Measurements from ENCODE around the gene UBE3D. TPM values are rescaled to one million over a fixed set of nuclear protein-coding genes. Genes with fewer than 3 reads are reported as not detected.

UBE3D gene
- total RNA-seq, 2 donors from 2014 or later = 9.3 to 11.5 TPM

DNA sequence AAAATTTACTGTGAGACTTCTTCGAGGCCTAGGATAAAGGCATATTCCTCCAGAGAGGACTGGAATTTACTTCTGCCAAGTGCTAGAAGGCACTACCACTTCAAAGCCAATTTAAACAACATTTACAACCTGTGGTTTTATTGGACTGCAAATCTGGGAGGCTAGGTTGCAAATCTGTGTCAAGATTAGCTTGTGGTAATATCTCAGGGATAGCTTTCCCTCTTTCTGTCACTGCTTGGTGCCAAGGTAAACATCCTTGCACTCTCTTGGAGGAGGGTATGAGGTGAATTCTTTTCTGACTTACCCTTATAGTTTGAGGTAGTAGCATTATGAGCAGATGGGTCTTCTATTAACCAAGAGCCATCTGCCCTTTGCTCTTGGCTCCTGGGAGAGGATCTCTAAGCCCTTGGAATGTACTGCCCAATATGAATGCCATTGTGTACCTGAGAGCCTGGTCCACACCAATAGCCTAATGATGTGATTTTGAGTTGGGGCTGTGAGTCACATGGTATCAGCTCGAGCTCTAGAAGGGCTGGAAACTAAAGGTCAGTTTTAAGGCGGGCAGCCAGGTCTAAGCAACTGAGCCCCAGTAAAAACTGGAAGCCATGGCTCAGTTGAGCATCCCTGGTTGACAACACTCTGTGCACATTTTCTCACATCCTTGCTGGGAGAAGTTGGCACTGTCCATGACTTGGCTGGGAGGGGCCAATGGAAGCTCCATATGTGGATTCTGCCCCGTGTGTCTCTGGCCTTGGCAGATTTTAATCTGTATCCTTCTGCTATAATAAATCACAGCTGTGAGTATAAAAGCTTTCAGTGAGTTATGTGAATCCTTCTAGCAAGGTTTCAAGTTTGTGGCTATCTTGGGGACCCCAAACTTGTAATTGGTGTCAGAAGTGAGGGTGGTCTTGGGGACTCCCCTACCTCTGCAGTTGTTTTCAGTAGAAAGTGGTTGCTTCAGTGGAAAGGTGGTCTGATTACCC, 188.1 kb downstream of the UBE3D start:
- 51 to 57% methylated on average over 2 to 4 of the region's 4 CpGs for WGBS, 2 donors
- H3K9me3 ChIP-seq = no peaks in the 10 kb centered on the region
- H3K36me3 ChIP-seq (replicated peaks in 1 of 2; ENCODE audit: insufficient read depth in 1 of 2, low read depth in 2 of 2) = no peaks in the 10 kb centered on the region
- H3K4me3 ChIP-seq = no peak overlapping the region
- TF ChIP-seq, protein P1, sequence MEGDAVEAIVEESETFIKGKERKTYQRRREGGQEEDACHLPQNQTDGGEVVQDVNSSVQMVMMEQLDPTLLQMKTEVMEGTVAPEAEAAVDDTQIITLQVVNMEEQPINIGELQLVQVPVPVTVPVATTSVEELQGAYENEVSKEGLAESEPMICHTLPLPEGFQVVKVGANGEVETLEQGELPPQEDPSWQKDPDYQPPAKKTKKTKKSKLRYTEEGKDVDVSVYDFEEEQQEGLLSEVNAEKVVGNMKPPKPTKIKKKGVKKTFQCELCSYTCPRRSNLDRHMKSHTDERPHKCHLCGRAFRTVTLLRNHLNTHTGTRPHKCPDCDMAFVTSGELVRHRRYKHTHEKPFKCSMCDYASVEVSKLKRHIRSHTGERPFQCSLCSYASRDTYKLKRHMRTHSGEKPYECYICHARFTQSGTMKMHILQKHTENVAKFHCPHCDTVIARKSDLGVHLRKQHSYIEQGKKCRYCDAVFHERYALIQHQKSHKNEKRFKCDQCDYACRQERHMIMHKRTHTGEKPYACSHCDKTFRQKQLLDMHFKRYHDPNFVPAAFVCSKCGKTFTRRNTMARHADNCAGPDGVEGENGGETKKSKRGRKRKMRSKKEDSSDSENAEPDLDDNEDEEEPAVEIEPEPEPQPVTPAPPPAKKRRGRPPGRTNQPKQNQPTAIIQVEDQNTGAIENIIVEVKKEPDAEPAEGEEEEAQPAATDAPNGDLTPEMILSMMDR (IDR thresholded peaks at IDR 0.05) = no peak
- TF ChIP-seq POLR2A (IDR thresholded peaks at IDR 0.05) = no peak
- intact Hi-C loops (cut with DNase I) = no loop called here
- no peaks in the 10 kb centered on the region for H3K27me3 ChIP-seq
- ATAC-seq (no peak), DNase-seq (no peak)
- H3K4me1 ChIP-seq = no peaks in the 10 kb centered on the region
- no peak overlapping the region for H3K27ac ChIP-seq

DNA sequence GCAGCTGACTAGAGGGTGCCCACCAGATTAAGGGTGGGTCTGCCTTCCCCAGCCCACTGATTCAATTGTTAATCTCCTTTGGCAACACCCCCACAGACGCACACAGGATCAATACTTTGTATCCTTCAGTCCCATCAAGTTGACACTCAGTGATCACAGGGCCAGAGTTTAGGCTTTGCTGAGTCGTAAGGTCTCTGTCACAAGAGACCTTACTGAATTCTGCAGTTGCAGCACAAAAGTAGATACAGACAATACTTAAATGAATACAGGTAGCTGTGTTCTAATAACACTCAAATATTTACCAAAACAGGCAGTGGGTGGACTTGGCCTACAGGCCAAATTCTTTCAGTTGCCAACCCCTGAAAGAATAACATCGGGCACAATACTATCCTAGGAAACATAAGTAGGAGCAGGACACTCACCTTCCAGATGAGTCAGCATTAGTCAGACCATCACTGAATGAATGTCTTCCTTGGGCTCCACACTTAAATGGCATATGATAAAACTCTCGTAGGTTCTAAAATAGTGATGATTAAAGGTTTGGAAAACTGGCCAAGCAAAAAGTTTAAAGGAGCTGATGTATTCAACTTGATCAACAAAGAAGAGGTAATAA, 190.0 kb downstream of the UBE3D start:
- no peaks in the 10 kb centered on the region for H3K4me1 ChIP-seq
- H3K36me3 ChIP-seq (replicated peaks in 1 of 2; ENCODE audit: insufficient read depth in 1 of 2, low read depth in 2 of 2) = no peaks in the 10 kb centered on the region
- intact Hi-C loops (cut with DNase I) = no loop called here
- TF ChIP-seq POLR2A (IDR thresholded peaks at IDR 0.05) = no peak
- TF ChIP-seq, protein P1 (IDR thresholded peaks at IDR 0.05) = no peak
- DNase-seq = no peak
- no peak overlapping the region for H3K4me3 ChIP-seq
- 74% methylated on average over 4 of the region's 4 CpGs for WGBS, 2 donors
- H3K27me3 ChIP-seq = no peaks in the 10 kb centered on the region
- no peaks in the 10 kb centered on the region for H3K9me3 ChIP-seq
- no peak overlapping the region for H3K27ac ChIP-seq
- ATAC-seq = no peak

DNA sequence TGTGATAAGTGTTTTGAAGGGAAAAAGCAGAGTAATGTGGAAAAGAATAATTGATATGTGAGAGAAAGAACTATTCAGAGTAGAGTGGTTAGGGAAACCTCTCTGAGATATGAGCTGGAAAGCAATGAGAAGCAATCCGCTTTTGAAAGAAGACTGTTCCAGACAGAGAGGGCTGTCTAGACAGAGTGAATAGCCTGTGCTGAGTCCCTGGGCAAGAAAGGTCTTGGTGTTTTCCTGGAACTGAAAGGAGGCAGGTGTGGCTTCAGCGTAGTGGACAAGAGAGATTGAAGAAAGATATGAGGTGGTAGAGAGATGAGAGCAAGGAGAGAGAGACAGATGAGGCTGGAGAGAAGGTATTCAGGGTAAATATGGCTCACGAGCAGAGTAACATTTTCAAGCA, 190.8 kb downstream of the UBE3D start:
- no peaks in the 10 kb centered on the region for H3K36me3 ChIP-seq (replicated peaks in 1 of 2; ENCODE audit: insufficient read depth in 1 of 2, low read depth in 2 of 2)
- WGBS, 2 donors = 61 to 68% methylated on average over 3 of the region's 3 CpGs
- no peak for ATAC-seq
- TF ChIP-seq, protein P1 (IDR thresholded peaks at IDR 0.05) = no peak
- TF ChIP-seq POLR2A (IDR thresholded peaks at IDR 0.05) = no peak
- intact Hi-C loops (cut with DNase I) = no loop called here
- H3K4me3 ChIP-seq = no peak overlapping the region
- H3K9me3 ChIP-seq = no peaks in the 10 kb centered on the region
- DNase-seq = no peak
- no peaks in the 10 kb centered on the region for H3K4me1 ChIP-seq
- H3K27me3 ChIP-seq = no peaks in the 10 kb centered on the region
- no peak overlapping the region for H3K27ac ChIP-seq

DNA sequence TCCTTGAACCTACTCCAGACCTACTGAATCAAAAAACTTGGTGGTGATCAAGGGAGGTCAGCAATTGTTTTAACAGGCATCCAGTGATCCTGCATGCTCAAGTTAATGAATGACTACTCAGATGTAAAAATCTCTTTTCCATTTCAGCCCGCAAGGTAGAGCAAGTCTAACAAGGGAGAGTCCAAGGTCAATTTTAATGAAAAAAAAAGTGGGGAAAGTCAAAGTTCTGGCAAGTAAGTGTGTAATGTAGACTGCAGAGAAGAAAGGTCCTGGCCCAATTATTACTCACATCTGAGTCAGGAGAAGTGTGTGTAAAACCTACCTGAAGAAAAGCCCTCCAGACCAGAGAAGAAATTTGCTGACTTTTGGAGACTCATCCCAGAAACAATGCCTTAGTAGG, 193.5 kb downstream of the UBE3D start:
- no peaks in the 10 kb centered on the region for H3K27me3 ChIP-seq
- peak; percentile 70 for ATAC-seq
- no peak for DNase-seq
- no peak overlapping the region for H3K27ac ChIP-seq
- no peaks in the 10 kb centered on the region for H3K9me3 ChIP-seq
- intact Hi-C loops (cut with DNase I) = no loop called here
- no peaks in the 10 kb centered on the region for H3K36me3 ChIP-seq (replicated peaks in 1 of 2; ENCODE audit: insufficient read depth in 1 of 2, low read depth in 2 of 2)
- H3K4me1 ChIP-seq = no peaks in the 10 kb centered on the region
- 20 to 40% methylated on average over 1 of the region's 1 CpG for WGBS, 2 donors
- H3K4me3 ChIP-seq = no peak overlapping the region
- no peak for TF ChIP-seq POLR2A (IDR thresholded peaks at IDR 0.05)
- TF ChIP-seq, protein P1 (IDR thresholded peaks at IDR 0.05) = no peak
